ENCODE measurements around the gene SETD6. TPM values are rescaled to one million over a fixed set of nuclear protein-coding genes. Genes with fewer than 3 reads are reported as not detected.
"Not testable (repeated sequence)": the region's sequence is repeated elsewhere in the genome, so short reads cannot be mapped to it uniquely, and the experiment has no call there.

Gene SETD6
- 18.2 TPM for total RNA-seq

GRCh38 chr16:58515125-58515870 is at the start of gene SETD6:
TSS of gene SETD6 (plus strand) at chr16:58515517. CDS start at chr16:58515538, 21 bp downstream.
- DNase-seq (ENCODE audit: low spot score) (peak; percentile 92), ATAC-seq (peak; percentile 98)
- intact Hi-C loops (cut with DNase I) = no loop called here

GRCh38 chr16:58465817-58466216 is 49.5 kb upstream of the SETD6 start:
- DNase-seq (ENCODE audit: low spot score) (no peak), ATAC-seq (no peak)
- intact Hi-C loops (cut with DNase I) = no loop called here

DNA sequence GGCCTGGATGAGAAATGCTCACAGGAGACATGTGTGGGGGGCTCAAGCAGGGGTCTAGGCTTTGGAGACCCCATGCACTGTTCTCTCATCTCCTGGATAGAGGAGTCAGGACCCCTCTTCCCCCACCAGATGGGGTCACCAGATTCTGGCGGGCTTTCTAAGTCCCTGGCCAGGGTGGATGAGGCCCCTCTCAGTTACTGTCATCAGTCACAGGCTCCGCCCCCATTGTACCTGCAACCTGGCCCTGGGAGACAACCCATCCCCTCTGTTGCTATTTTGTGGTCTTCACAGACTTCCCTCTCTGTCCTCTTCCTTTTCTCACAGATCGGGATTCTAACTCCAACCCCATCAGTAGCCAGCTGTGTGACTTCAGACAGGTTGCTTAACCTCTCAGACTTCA is 48.9 kb upstream of the SETD6 start:
- DNase-seq (ENCODE audit: low spot score) (no peak), ATAC-seq (no peak)
- intact Hi-C loops (cut with DNase I) = no loop called here

DNA sequence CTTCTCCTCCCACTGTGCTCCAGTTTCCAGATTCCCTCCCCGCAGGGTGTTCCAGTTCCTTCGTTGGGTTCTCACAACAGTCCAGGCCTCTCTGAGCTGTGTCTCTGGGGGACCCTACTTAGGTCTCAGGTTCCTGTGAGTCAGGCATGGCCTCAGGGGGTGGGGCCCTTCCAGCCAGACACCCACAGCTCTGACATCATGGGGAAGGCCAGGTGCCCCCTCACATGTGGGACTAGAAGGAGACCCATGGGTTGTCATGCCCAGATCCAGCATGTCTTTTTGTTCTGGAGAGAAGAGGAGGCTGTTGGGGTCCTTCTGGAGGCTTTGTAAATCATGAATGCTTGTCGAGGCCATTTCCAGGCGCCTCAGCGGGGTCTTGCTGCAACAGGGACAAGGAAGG is 47.4 kb upstream of the SETD6 start:
- intact Hi-C loops (cut with DNase I) = no loop called here
- no peak for ATAC-seq
- no peak for DNase-seq (ENCODE audit: low spot score)

DNA sequence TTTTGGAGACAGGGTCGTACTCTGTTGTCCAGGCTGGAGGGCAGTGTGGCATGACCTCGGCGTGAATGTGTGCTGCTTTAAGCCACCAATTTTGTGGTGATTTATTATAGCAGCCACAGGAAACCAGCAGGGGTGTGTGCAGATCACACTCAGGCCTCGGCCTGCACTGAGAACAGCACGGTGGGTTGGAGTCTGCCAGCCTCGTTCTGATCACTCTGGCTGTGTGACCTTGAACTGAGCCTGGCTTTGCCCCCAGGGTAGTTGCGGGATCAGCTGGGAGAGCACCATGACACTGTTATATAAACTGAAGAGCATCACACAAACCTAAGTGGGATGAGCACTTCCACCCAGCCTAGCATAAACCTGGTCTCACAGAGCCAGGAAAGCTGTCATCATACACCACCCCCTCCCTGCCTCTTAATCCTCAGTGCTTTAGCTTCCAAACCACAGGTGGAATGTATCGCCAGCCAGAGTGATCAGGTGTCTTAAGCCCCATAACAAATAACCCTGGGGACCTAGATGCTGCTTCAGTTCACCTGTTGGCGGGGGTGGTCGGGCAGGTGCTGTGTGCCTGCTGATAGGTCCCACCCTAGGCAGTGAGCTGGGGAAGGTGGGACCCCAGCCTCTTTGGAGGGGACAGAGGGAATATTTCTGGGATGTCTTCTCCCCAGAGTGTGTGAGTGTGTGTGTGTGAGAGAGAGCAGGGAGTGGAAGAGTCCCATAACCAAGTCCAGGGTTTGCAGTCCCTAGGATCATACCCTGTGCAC is 43.9 kb upstream of the SETD6 start:
- ATAC-seq (no peak), DNase-seq (ENCODE audit: low spot score) (no peak)

GRCh38 chr16:58472266-58472665 is 43.1 kb upstream of the SETD6 start:
- no peak for DNase-seq (ENCODE audit: low spot score)
- no peak for ATAC-seq
- intact Hi-C loops (cut with DNase I) = no loop called here

More for the DNA sequence above, 43.9 kb upstream of the SETD6 start:
- intact Hi-C loops (cut with DNase I) = no loop called here

- intact Hi-C loops (cut with DNase I) = no loop called here
Observed at GRCh38 chr16:58472827-58473226, 42.5 kb upstream of the SETD6 start.

GRCh38 chr16:58474296-58474695 is 41.0 kb upstream of the SETD6 start:
- intact Hi-C loops (cut with DNase I) = no loop called here
- ATAC-seq = no peak

More at GRCh38 chr16:58472827-58473226, 42.5 kb upstream of the SETD6 start:
- DNase-seq (ENCODE audit: low spot score) (no peak), ATAC-seq (no peak)

DNA sequence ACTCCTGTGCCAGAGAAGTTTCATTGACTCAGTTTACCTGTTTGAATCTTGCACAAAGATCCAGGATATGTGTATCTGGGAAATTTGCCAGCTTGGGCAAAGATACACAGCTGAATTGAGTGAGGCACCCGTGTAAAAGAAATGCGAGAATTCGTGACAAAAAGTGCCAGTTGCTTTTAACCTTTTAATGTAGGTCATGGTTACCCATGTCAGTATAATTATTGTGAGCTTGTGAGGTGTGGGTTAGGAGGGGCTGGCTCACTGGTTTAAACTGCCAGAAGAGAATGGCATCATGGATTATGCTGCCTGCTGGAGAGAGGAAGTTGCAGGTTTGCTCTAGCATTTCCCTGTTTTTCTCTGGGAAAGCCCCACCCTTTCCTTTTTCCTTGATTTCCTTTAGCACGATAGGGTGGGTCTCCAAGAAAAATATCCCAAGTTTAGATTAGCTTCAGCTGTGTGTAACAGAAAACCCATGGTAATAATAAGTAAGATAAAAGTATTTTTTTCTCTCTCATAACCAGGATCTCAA is 40.2 kb upstream of the SETD6 start:
- DNase-seq (ENCODE audit: low spot score) (no peak), ATAC-seq (no peak)
- intact Hi-C loops (cut with DNase I) = no loop called here

More at GRCh38 chr16:58474296-58474695, 41.0 kb upstream of the SETD6 start:
- DNase-seq (ENCODE audit: low spot score) = no peak

DNA sequence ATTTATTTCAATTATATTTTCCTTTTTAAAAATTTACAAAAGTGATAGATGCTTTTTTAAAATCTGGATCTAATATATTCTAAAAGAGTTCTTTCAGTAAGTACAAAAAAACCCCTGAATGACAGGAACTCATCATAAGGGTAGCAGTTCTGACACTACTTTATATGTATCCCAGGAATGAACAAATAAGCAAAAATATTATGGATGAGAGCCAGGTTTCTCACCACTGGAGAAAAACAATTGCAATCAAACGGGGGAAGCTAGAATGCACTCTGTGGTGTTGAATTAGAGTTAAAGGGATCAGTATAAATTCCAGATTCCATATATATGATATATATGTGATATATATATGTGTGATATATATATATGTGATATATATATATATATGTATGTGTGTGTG is 38.5 kb upstream of the SETD6 start:
- no peak for DNase-seq (ENCODE audit: low spot score)
- ATAC-seq = no peak
- intact Hi-C loops (cut with DNase I) = no loop called here

DNA sequence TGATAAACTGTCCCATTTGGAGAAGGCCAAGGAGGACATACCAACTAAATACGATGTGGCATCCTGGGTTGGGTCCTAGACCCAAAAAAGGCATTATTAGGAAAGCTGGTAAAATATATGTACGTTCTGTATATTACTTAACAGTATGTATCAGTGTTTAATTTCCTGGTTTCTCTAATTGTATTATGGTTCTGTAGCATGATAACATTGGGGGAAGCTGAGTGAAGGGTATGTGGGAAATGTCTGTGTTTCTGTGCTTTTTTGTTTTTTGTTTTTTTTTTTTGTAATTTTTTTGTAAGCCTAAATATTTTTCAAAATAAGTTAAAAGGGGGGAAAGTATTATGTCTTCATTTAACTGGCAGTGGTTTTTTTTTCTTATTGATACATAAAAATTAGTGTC is 36.9 kb upstream of the SETD6 start:
- intact Hi-C loops (cut with DNase I) = no loop called here
- DNase-seq (ENCODE audit: low spot score) (no peak), ATAC-seq (no peak)

DNA sequence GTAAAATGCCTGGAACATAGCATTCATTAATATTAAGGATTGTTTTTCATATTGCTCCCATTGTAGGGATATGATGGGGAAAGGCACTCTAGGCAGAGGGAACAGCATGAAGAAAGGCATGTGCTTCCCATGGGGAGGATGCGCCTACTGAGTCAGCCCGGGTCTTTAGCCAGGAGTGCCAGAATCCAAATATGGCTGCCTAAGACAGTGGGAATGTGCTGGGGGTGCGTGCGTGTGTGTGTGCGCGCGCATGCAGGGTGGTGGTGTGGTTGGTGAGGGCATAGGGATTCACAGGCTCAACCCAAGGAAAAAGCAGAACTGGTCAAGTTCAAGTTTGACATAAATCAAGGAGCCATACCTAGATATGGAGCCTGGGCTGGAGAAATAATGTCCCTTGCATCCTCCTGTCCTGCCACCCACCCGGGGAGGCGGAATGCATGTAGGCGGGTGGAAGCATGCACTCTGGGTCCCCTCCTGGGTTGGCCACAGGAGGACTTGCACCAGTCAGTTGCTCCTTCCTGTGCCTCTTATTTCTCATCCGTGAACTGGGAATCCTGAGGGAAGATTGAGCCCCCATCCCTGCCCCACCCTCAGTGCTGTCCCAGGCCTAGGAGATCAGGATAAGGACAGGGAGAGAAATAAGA is 34.0 kb upstream of the SETD6 start:
- DNase-seq (ENCODE audit: low spot score) (no peak), ATAC-seq (no peak)
- intact Hi-C loops (cut with DNase I) = no loop called here

DNA sequence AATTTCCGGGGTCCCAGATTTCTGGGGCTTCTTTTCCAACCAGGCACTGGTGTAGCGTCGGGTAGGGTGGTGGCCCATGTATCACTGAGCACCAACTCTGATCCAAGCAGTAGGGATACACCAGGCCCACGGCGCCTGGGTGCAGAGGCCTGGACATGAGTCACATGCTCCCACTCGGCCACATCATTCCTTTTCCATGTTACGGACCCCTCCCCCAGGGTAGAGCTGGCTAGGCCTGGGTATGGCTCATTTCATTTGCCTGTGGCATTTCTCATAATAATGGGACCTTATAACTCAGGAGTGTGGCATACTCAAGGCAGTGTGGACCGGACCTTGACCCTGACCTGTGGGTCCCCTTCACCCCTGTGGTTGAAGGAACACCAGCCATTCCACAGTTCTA is 33.4 kb upstream of the SETD6 start:
- intact Hi-C loops (cut with DNase I) = no loop called here
- no peak for ATAC-seq
- DNase-seq (ENCODE audit: low spot score) = no peak

GRCh38 chr16:58485184-58485887 is 30.0 kb upstream of the SETD6 start:
- intact Hi-C loops (cut with DNase I) = no loop called here
- no peak for ATAC-seq
- DNase-seq (ENCODE audit: low spot score) = no peak

DNA sequence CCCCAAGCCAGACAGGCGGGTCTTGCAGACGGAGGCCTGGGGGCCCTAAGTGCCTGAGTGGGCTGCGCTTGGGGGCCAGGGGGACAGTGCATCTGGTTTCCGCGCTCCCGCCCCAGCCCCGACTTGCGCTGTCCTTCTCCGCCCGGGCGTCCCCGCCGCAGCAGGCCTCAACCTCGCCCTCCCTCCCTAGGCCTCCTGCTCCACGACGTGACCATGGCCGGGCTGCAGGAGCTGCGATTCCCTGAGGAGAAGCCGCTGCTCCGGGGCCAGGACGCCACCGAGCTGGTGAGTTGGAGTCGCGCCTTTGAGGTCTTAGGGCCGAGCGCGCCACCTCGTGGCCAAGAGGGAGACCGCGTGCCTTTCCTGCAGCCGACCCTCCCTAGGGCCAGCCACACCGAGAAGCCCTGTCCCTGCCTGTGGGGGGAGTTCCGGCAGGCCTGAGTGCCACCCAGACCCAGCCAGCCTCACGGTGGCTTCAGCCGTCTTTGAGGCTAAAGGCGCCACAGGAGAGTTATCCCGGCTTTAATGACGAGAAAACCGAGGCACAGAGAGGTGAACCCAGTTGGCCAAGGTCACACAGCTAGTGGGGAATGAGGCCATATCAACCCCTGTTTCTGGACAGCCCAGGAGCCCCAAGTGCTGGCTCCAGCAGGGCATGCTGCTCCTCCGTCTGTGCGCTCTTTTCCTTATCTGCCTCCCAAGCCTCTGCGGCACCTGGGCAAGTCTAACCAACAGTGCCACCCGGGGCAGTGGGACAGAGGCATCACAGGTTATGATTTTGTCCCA is 27.6 kb upstream of the SETD6 start:
- ATAC-seq = peak; percentile 91
- intact Hi-C loops (cut with DNase I) = loop anchor here (2.0 kb wide), 1 partner anchor 151 kb away; no protein-coding TSS in a partner anchor
- DNase-seq (ENCODE audit: low spot score) = peak; percentile 88

GRCh38 chr16:58488531-58488930 is 26.8 kb upstream of the SETD6 start:
- intact Hi-C loops (cut with DNase I) = loop anchor here (2.0 kb wide), 1 partner anchor 152 kb away; no protein-coding TSS in a partner anchor

DNA sequence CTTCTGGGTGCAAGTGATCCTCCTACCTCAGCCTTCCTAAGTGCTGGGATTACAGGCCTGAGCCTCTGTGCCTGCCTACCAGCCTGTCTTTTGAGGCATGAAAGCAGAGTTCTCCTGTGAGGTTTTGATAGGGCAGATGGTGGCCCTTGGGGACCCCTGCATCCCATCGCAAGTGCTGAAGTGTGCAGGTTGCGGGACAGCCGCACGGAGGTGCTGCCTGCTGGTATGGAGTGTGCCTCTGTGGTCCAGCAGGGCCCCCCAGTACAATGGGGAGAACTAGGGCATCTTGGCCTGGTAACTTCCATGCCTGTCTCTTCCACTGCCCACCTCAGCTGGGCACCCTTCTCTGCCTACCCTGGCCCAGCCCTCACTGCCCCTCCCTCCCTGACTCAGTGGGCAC is 25.3 kb upstream of the SETD6 start:
- no peak for DNase-seq (ENCODE audit: low spot score)

More at GRCh38 chr16:58488531-58488930, 26.8 kb upstream of the SETD6 start:
- no peak for ATAC-seq
- DNase-seq (ENCODE audit: low spot score) = no peak

GRCh38 chr16:58490539-58490938 is 24.8 kb upstream of the SETD6 start:
- DNase-seq (ENCODE audit: low spot score); ATAC-seq; intact Hi-C loops (cut with DNase I): not testable (repeated sequence)

More for the DNA sequence above, 25.3 kb upstream of the SETD6 start:
- no peak for ATAC-seq
- intact Hi-C loops (cut with DNase I) = no loop called here
